HG03064 (cell line): ENCODE results near the gene SEZ6L.

Experiments
- ATAC-seq: cut with Tn5 transposase; IDR thresholded peaks from one replicate; pipeline ENCODE4 v1.9.1; 2021; ENCODE audit warnings: low read depth; ENCODE audit not compliant: unreplicated experiment

The SEZ6L gene

DNA sequence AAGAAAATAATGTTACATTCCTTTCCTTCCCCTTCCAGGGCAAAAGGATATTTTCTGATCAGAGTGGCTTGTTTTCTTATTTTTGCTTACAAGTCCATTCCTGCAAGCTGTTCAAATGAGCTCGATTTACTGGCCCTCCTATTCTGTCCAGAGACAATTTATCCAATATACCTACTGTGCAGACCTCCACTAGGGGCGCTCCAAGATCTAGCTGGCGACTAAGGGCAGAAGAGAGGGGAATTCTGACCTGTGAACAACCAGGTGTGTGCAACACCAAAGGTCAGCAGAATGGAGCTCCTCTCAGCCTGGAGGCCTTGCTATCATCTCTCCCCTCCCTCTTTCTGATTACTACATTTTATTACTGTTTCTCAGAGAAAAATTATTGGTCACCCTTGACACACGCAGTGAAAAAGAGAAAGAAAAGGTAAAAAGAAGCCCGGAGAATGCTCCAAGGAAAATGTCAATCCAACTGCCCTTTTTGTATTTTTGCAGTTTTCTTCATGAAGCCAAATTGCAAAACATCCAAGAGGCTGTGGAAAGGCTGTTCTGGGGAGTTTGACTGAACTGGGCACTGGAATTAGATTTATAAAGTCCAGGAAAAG, 3.2 kb downstream of the SEZ6L start:
- no peak for ATAC-seq

DNA sequence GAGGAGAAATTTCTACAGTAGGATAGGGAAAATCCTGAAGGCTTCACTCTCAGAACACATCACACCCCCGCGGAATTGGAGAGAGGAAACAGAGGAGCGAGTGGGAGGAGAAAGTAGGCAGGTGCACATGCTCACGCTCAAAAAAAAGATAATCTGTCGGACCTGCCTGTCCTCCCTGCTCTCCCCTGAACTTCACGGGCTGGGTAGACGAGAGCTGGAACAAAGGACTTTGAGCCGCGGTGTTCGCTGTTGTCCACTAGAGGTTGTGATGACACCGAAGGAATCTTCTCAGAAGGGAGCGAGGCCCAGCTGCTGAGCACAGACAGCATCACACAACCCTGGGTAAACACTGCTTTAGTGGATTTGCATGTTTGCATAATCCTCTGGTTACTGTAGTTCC, 5.0 kb downstream of the SEZ6L start:
- ATAC-seq, result no peak

DNA sequence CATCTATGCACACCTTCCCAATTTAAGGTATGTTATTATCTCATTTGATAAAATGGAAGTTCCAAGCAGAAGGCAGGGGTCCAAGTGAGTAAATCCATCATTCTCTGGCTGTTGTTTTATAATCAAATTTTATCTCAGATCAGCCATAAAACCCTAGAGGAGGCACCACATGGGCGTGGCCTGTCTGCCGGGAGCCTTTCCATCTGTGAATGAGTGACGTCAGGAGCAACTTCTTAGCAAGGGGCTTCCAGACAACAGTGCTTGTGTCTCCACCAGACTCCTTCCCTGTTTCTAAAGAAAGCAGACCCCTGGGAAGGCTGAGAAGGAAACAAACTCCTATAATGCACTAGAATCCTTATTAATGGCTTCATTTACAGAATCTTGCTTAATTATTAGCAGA, 13.5 kb downstream of the SEZ6L start:
- no peak for ATAC-seq

DNA sequence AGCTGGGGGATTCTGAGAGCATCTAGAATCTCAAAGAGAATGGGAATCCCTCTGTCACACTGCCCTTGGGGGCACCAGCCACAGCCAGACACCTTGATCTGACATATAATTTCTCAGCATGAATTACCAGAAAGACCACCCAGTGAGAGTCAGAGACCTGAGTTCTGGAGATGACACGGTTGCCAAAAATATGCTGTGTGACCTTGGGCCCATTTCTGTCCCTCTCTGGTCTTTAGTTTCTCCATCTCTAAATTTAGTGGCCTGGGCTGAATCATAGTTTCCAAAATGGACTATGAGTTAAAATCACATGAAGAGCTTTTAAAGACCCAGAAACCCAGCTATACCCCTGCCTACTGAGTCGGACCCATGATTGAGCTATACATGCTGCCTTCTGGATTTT, 15.9 kb downstream of the SEZ6L start:
- ATAC-seq, result no peak

DNA sequence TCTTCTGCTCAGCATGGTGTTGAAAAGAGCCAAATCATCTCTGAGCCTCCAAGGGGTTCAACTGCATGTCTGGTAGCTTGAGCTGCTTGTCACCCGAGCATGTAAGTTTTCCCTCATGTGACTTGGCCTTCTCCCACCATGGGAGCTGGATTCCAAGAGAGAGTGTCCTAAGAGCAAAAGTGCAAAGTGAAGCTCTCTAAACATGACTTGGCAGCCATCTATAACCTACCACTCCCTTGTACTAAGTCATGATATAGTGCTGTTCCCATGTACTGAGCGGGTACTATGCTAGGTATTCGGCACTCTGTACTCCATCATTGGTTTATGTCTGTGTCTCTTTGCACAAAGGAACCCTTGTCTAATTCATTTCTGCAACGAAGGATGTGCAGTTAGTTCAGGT, 19.1 kb downstream of the SEZ6L start:
- ATAC-seq, result no peak

DNA sequence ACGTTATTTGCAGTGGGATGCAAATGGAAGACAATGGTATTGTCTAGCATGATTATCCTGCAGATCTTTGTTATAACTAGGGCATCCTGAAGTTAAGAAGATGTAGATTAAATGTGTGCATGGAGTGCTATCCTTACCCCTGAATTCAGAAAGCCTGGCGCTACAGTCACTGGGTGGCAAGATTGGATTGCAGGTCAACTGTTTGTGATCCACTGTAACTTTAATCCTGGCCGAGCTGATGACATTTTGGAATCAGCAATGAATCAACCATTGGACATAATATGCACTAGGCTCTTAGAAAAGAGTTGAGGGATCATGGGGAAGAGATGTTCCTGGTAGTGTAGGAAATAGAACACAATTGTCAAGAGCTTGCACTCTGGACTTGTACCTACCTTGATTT, 25.1 kb downstream of the SEZ6L start:
- ATAC-seq, result no peak

DNA sequence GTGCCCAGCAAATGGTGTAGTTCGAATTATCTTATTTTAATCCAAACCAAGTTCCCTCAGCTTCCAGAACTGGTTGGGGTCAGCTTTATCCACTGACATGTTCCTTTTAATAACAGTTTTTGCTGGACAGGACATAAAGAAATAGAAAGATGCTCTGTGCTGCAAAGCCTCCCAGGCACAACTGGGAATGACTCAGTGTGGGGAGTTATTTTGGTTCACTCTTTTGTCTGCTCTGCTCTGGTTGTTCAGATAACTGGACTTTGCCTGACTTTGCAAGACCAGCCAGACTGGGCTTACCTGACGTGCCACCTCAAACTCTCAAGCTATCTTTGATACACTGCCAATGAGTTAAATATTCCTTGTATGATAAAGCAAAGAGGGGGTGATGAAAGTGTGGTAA, 25.6 kb downstream of the SEZ6L start:
- ATAC-seq, result no peak

DNA sequence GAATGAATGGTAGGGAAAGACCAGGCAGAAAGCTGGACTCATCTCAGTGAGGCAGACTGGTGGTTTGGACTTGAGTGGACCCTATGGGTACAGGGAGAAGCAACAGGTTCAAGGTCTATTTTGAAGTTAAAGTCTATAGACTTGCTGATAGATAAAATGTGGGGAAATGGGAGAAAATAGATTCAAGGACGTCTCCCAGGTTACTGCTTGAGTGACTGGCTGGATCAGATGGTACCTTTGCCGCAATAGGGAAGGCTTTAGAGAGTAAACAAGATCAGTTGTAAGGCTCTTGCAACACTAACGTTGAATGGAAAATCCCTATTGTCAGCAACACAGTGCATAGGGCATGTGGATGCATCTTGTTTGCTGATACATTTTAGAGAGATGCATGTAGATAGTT, 27.4 kb downstream of the SEZ6L start:
- ATAC-seq, result no peak

DNA sequence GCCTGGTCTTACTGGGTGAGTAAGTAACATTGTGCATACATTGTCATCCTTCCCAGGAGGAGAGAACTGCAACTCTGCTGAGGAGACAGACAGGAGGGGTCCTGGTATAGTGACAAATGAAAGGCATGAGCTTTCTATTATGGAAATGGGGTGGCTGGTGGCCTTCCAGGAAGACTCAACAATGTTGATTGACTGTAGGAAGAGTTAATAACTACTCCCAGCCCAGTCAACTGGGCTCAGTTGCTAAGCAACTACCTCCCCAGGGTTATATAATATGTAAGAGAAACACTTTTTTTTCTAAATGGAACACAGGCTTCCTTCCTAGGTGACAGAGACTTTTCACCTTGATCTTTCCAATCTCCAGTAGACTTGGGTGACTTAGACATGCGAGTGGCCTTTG, 28.2 kb downstream of the SEZ6L start:
- ATAC-seq, result no peak

DNA sequence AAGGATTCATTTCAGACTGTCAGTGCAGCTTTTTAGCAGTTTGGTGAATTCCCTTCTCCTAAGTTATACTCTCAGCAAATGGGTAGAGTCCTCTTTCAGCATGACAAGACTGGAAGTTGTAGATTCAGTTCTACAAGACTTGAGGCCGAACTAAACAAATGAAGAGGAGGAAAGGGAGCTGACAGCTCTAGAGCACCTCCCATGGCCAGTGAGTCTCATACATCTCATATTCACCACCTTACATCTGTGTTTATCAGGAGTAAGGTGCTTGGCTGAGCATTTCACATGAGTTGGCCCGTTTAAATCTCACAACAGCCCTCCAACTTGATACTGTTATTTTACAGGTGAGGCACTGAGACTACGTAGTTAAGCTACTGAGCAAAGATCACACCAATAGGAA, 30.4 kb downstream of the SEZ6L start:
- ATAC-seq, result no peak

DNA sequence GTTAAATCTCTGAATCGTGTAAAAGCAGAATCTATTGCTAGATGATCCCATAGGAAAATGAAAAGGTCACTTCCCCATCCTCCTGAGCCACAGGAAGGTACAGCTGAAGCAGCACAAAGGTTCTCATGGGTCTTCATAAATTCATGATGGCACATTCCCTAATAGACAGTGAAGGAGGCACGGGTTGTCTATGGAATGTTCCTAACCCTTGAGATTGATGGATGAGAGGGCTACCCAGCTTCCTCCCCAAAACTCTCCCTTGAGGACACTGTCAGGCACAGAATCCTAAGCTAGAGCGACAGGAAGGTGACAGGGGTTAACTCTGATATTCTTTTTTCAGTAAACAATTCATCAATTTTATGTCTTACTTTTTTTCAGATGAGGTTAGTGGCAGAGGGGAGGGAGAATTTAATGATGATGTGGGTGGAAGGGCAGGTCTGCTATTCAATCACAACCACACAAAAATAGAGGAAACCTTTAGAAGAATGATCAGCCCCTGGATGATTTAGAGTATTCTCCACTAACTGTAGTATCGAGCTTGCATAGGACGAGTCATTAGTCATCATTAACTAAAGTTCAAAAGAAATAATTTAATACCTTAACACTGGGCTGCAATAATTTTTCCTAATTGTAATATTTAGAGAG, 33.1 kb downstream of the SEZ6L start:
- no peak for ATAC-seq

DNA sequence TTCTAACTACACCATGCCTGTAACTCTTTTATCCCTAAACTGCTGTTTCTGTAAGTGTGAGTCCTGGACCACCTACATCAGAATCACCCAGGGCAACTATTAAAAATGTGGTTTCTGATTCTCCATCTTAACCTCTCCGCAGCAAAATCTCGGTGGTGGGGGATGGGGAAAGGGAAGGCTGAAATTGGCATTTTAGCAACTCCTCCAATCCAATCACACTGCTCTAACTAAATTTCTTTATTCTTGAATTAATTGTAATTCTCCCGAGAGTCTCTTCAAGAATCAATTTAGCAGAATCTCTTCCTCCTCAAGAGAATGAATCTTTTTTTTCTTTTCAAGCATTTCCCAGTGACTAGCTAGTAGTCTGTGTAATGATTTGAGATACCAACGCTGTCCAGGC, 36.2 kb downstream of the SEZ6L start:
- ATAC-seq, result no peak

DNA sequence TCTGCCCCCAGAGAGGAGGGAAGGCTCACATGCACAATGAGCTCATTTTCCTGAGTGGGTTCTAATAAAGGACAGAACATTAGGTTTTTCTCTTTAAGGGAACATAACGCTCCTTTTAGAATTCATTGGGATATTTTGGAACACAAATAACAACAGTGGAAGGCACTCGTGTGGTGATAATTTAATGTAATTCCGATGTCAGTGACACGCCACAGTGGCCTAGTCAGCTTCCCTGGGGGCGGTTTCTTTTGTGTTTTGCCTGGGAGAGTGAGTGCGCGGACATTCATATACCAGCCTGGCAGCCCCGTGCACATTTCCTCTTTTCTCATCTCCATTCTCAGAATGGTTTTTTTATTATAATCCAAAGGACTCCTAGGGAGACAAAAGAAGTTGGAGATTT, 41.1 kb downstream of the SEZ6L start:
- no peak for ATAC-seq

DNA sequence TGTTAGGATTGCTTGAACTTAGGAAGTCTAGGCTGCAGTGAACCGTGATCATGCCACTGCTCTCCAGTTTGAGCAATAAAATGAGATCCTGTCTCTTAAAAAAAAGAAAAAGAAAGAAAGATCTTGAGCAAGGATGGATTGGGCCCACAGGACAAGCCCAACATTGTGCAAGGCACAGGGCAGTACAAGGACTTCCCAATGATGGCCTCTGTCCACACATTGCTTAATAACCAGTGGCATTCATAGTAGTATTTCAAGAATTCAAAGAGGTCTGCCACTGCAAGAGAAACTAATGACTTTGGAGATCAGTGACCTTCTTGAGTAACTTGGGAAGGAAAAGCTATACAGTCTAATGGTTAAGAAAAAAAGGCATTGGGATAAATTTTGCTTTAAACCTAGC, 44.6 kb downstream of the SEZ6L start:
- no peak for ATAC-seq

DNA sequence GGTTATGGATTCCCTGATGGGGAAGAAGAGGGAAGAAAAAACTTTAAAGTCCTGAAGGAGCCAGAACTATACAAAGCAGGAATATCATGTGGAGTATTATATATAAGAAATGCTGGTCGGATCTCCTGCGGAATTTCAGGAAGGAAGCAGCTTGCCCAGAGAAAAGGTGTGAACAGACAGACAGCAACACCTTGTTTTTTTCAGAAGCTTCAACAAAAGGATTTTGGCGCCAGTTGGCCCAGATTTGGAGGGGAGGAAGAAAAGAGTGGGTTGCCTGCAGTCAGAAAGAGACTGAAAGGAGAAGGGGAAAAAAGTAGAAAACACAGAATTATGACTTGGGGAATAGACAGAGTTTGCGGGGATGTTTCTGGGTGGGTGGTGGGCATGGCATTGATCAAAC, 45.2 kb downstream of the SEZ6L start:
- no peak for ATAC-seq

DNA sequence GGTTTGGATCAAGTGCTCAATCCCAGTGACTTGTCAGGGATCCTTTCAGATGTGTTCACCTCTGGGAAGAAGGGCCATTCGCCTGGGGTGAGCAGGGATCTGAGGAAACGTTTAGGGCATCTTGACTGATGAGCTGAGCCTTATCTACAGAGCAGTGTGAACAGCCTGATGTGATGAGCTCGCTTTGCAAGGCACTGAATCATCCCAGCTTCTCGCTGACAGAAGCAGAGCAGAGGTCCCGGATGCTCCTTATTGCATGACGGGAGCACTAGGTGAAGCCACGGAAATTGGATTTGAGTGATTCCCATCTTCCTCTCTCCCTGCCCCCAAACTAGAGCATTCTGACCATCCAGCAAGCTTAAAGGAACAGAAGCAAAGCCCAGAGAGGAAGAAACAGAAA, 46.5 kb downstream of the SEZ6L start:
- no peak for ATAC-seq

DNA sequence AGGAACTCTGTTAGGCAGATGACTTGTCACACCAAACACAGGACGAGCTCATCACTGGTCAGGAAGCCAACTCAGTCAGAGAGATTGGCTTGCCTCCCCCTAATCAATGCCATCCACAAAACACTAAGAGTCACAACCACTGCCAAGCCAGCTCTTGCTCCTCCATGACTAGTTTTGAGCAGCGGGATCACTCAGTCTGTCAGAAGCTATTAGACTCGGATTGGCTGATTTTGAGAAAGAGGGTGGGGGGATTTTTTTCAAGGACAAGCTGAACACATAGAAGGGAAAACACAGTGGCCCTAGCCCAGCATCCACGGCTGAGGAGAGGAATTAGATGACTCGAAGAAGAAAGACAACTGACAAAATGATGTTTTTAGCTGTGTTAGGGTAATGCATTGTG, 55.9 kb downstream of the SEZ6L start:
- no peak for ATAC-seq

DNA sequence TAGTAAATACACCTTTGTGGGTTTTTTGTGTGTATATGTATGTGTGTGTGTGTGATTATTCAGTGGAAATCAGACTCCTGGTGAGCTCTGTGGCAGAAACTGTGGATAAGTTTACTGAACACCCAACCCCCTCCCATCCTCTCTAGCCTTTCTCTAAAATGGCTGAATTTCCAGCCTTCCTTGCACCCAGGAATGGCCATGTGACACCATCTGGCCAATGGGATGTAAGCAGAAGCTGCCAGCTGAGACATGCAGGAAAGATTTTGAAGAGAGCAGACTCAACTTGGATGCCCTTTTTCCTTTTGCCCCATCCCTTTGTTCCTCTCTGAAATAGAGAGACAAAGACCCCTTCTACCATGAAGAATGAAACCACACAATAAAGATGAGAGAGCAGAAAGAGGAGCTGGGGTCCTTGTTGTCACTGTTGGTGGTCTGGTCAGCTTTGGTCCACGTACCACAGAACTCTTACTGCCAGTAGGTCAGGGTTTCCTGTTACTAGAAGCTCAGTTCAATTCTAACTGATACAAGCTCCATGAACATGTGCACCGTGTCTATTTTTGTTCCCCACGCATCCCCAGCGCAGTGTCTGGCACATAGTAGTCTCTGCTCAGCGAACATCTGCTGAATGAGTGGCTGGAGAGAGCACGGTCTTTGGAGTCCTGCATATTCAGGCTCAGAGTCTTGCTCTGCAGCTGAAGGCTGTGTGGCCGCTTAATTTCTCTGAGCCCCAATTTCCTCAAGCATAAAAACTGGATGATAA, 57.5 kb downstream of the SEZ6L start:
- ATAC-seq, result no peak

DNA sequence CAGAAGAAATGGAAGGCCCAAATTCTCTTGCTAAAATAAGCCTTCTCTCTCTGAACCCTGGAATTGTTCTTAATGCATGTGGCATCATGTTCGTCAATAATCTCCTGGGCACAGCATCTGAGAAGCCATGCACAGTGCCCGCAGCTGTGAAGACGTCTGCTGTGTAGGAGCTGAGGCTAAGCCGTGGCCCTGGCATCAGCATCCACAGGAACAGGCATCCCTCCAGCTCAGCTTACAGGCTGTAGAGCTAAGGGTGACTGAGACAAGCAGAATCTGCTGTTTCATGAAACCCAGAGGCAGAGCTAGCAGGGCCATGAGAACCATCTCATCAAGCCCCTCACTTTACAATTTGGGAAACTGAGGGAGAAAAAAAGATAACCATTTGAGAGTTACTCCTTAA, 60.6 kb downstream of the SEZ6L start:
- ATAC-seq, result no peak

DNA sequence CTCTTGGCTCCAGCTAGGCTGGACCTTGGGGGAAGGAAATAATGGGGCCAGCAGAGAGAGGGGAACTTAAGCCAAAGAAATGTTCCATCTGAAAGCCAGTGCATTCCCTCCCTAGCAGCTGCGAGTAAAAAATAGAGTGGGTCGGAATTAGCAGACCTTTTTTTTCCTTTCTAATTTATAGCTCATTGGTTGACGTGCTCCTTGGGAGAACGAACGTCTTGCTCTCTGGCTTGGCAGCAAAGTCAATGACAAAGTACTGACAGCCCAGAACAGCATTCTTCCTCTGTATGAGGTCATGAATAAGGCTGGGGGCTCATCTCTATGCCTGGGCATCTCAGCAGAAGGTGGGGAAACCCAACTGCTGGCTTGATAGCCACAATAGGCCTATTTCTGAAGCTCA, 65.0 kb downstream of the SEZ6L start:
- no peak for ATAC-seq

DNA sequence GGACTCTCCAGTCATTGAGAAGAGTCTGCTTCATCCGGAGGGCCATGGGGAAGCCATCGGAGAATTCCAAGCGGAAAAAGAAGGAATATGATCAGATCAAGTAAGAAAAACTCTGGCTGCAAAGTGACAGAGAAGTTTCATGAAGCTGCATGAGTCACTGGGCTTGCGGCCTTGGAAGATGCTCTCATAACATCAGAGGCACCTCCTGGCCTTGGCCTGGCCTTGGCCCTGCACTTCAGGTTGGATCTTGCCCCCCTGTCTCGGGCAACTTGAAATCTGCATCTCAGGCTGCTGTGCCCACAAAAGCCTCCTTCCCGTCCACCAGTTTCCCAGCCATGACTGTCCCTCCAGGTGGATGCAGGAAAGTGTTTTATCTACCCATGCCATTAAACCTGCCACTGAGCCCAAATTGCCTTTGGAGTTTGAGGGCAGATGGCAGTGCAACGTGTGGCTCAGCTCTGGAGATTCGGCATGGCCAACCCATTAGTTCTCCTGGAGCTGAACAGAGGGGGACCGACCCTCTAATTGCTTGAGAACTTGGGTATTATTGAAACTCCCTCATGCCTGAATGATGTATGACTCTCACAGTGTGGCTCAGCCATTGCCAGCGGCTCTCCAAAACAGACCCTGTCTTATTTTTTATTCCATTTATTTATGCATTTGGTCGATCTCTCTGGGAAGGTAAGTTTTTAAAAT, 66.7 kb downstream of the SEZ6L start:
- ATAC-seq, result no peak

DNA sequence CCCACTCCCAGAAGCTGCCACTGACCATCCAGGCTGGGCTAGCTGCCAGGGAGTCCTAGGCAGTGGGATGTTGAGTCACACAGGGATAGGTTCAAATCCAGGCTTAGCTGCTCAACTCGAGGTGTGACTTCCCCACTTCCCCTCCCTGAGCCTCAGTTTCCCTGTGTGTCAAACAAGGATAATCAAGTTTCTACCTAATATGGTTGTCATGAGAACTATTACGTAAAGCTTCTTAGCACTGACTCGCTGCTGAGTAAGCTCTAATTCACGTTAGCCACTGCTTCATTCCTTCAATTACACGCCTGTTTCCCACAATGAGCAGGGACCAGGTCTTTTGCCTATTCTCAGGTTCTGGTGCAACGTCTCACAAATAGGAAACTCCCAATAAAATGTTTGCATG, 67.7 kb downstream of the SEZ6L start:
- ATAC-seq, result no peak
